ENCODE data around the gene CLDN3.
A peak's percentile ranks its signal among the peaks of the same experiment; 100 is the strongest.
"Not testable (repeated sequence)": the region's sequence is repeated elsewhere in the genome, so short reads cannot be mapped to it uniquely, and the experiment has no call there.

Gene CLDN3, protein sequence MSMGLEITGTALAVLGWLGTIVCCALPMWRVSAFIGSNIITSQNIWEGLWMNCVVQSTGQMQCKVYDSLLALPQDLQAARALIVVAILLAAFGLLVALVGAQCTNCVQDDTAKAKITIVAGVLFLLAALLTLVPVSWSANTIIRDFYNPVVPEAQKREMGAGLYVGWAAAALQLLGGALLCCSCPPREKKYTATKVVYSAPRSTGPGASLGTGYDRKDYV

DNA sequence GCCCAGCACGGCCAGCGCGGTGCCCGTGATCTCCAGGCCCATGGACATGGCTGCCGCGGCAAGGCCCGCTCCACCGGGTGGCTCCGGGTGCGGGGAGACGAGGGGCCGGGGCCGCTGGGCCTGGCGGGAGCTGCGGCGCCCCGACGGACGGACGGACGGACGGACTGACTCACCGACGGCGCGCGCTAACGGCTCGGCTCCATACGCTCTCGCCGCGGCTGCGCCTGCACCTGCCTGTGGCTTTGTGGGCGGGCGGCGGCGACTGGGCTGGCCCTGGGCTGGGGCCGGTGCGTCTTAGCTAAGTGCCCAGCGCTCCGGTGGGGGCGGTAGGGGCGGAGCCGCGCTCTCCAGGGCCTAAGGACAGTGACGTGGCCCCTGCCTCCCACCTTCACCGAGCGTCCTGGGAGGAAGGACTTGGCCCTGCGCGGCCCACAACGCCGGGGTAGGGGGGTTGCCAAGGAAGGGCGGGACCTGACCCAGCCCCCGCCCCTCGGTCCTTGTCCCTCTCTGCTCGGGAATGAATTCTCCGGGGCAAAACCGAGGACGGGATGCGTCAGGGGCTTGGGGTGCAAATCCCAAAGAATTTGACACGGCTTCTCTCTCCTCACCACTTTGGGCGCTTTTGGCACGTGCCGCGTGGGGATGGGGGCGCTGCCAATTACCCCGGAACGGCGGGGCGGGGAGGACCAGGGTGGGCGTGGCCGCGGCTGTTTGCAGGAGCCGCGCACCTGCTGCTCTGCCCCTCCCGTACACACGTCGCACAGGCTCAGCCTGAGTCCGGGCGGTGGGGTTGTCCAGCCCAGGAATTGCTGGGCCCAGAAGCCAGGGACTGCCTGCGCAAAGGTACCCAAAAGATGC lies at the start of gene CLDN3:
Gene CLDN3, minus strand, starts transcription at position 269 of the 858 bp plus-strand sequence. Its CDS starts 221 bp downstream, at position 48.
- DNase-seq (ENCODE audit: low read depth), result peak; percentile 15

DNA sequence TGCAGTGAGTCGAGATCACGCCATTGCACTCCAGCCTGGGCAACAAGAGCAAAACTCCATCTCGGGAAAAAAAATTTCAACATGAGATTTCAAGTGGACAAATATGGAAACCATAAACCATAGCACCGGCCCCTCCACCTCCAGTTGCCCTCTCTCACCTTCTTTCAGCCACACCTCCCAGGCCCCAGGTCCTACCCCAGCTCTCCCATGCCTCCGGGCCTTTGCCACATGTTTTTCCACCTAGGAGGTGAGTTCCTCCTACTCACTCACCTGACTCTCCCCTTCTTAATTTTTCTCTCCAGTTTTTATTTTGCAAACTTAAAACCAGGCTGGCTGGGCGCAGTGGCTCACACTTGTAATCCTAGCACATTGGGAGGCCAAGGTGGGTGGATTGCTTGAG lies 47.1 kb upstream of the CLDN3 start:
- no peak for DNase-seq (ENCODE audit: low read depth)

DNA sequence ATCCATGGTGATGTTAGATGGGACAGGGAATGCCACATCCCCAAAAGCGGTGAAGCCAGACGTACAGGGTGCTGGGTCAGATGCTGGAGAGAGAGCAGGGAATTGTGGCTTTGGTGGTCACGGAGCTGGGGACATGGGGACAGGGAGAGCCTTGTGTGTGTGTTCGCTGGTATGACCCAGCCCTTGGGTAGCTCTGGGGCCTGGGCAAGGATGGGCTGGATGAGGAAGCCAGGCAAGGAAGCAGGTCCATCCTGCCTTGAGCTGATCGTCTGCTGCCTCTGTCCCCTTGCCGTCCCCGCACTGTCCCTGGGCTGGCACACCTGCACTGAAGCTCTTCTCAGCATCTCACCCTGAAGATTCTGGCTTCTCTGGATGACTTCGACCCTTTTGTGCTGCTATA lies 45.4 kb upstream of the CLDN3 start:
- no peak for DNase-seq (ENCODE audit: low read depth)

DNA sequence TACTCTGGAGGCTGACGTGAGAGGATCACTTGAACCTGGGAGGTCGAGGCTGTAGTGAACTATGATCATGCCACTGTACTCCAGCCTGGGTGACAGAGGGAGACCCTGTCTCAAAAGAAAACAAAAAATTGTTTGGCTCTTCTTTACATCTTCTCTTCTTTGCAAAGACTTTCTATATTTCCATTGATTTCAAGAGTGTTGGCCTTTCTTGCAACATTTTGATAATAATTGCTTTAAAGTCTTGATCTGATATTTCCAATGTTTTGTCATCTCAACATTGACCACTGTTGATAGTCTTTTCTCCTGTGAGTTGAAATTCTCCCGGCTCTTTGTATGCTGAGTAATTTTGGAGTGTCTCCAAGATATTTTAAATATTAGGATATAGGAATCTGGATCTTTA lies 42.9 kb upstream of the CLDN3 start:
- DNase-seq (ENCODE audit: low read depth), result peak; percentile 30

GRCh38 chr7:73811760-73812168 lies 41.7 kb upstream of the CLDN3 start:
- peak; percentile 76 for DNase-seq (ENCODE audit: low read depth)

- no peak for DNase-seq (ENCODE audit: low read depth)
Measured at GRCh38 chr7:73810998-73811360, 40.9 kb upstream of the CLDN3 start.

DNA sequence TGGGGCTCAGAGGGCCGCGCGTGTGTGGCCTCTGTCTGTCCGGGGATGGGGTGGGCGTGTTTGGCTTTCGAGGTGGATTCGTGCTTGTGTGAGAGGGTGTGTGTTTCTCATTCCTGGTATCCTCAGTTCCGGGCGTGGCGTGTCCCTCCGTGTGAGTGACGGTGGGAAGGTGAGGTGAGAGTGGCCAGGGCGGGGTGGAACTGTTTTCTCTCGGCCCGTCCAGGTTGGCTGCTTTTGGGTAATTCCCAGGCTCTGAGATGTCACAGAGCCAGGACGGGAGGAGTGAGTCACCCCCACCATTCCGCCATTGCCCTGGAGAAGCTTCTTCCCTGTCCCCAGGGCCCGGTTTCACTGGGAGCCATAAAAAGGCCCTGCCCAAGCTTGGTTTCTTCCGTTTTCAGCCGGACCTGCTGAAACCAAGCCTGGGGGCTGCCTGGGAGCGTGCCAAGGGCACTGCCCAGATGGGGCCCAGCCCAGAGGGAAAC lies 39.4 kb upstream of the CLDN3 start:
- no peak for DNase-seq (ENCODE audit: low read depth)

DNA sequence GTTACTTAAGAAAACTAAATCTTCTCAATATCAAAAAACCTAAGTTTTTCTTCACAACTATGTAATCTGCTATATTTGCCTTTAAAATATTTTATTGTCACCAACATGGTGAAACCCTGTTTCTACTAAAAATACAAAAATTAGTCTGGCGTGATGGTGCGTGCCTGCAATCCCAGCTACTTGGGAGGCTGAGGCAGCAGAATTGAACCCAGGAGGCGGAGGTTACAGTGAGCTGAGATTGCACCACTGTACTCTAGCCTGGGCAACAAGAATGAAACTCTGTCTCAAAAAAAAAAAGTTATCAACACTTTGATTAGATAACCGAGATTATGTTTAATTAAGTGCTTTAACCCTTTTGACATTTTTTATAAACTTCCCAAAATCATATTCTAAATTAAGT lies 32.4 kb upstream of the CLDN3 start:
- no peak for DNase-seq (ENCODE audit: low read depth)

DNA sequence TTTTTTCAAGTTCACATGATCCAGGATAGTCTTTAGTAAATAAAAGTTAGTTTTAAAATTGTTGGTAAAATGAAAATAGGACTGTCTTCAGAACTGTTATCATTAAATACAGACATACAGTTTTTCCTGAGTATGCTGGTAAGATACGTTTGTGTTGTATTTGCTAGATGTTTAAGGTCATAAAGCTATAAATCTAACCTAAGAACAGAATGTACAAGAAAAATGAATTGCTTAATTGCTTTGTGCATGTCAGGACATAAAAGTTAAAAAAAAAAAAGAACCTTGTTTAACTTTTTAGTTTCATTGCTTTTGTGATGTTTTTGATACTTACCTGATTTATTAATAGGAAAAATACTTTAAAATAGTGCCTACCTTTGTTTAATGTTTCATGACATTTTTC lies 31.5 kb upstream of the CLDN3 start:
- no peak for DNase-seq (ENCODE audit: low read depth)

GRCh38 chr7:73799282-73800141 lies 29.4 kb upstream of the CLDN3 start:
- peak; percentile 36 for DNase-seq (ENCODE audit: low read depth)

DNA sequence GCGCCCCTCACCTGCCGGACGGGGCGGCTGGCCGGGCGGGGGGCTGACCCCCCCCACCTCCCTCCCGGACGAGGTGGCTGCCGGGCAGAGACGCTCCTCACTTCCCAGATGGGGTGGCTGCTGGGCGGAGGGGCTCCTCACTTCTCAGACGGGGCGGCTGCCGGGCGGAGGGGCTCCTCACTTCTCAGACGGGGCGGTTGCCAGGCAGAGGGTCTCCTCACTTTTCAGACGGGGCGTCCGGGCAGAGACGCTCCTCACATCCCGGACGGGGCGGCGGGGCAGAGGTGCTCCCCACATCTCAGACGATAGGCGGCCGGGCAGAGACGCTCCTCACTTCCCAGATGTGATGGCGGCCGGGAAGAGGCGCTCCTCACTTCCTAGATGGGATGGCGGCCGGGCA lies 27.1 kb upstream of the CLDN3 start:
- DNase-seq (ENCODE audit: low read depth), result not testable (repeated sequence)

DNA sequence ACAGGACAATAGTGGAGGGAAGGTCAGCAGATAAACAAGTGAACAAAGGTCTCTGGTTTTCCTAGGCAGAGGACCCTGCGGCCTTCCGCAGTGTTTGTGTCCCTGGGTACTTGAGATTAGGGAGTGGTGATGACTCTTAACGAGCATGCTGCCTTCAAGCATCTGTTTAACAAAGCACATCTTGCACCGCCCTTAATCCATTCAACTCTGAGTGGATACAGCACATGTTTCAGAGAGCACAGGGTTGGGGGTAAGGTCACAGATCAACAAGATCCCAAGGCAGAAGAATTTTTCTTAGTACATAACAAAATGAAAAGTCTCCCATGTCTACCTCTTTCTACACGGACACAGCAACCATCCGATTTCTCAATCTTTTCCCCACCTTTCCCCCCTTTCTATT lies 26.6 kb upstream of the CLDN3 start:
- DNase-seq (ENCODE audit: low read depth), result not testable (repeated sequence)

GRCh38 chr7:73795188-73795587 lies 25.1 kb upstream of the CLDN3 start:
- DNase-seq (ENCODE audit: low read depth), result not testable (repeated sequence)

DNA sequence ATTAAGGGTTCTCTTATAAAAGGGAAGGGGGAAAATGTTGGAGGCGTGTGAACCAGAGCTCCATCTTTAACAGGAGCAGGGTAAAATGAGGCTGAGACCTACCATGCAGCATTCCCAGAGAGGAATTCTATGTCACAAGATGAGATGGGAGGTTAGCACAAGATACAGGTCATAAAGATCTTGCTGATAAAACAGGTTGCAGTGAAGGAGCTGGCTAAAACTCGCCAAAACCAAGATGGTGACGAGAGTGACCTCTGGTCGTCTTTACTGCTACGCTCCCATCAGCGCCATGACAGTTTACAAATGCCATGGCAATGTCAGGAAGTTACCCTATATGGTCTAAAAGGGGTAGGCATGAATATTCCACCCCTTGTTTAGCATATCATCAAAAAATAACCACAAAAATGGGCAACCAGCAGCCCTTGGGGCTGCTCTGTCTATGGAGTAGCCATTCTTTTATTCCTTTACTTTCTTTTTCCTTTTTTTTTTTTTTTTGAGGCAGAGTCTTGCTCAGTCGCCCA lies 21.2 kb upstream of the CLDN3 start:
- DNase-seq (ENCODE audit: low read depth), result not testable (repeated sequence)

- no peak for DNase-seq (ENCODE audit: low read depth)
Measured at GRCh38 chr7:73789051-73789450, 19.0 kb upstream of the CLDN3 start.

GRCh38 chr7:73787786-73788048 lies 17.6 kb upstream of the CLDN3 start:
- not testable (repeated sequence) for DNase-seq (ENCODE audit: low read depth)

DNA sequence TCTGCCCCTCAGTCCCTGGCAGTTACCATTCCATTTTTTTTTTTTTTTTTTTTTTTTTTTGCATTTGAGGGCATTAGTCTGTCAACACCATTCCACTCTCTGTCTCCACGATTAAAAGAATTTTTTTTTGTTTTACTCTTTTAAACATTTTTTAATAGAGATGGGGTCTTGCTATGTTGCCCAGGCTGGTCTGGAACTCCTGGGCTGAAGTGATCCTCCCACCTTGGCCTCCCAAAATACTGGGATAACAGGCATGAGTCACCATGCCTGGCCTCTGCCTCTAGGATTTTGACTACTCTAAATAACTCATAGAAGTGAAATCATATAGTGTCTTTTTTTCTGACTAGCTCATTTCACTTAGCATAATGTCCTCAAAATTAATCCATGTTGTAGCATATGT lies 16.5 kb upstream of the CLDN3 start:
- DNase-seq (ENCODE audit: low read depth), result no peak

DNA sequence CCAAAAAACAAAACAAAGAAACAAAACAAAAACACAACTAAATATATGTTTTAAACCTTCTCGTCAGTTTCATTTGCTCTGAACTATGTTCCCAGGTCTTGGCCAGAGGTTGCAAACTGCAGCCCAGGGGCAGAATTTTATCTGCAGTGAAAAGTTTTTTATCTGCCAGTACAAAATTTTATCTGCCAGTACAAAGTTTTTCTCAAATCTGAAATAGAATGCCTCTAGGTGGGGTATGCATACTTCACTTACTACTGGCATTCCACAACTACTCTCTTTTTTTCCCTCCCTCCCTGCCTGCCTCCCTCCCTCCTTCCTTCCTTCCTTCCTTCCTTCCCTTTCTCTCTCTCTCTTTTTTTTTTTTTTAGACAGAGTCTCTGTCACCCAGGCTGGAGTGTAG lies 9.4 kb upstream of the CLDN3 start:
- no peak for DNase-seq (ENCODE audit: low read depth)

DNA sequence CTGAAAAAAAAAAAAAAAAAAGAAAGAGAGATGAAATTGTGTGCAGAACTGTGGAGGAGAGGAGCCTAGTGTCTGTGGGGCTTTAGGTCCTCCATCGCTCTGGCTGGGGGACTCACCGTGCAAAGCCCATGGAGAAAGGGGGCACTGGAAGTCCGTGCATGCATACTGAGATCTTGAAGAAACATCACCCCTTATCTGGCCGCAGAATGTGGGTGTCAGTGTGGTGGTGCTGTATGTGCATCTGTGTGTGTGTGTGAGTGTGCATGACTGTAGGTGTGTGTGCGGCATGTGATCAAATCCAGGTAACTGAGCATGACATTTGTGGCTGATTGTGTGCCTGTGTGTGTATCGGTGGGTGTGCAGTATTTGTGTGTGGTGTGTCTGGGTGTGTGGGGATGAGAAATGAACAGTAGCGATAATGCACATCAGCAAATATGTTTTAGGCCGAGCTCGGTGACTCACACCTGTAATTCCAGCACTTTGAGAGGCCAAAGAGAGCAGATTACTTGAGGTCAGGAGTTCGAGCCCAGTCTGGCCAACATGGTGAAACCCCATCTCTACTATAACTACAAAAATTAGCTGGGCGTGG lies 8.8 kb upstream of the CLDN3 start:
- DNase-seq (ENCODE audit: low read depth), result no peak

DNA sequence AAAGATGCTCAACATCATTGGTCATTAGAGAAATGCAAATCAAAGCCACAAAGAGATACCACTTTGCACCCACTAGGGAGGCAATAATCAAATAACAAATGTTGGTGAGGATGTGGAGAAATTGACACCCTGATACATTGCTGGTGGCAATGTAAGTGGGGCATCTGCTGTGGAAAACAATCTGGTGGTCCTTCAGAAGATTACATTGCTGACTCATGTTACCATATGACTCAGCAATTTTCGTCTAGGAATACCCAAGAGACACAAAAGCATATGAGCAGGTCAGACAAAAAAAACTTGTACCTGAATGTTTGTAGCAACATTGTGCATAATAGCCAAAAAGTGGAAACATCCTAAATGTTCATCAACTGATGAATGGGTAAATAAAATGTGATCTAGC lies 4.9 kb upstream of the CLDN3 start:
- peak; percentile 47 for DNase-seq (ENCODE audit: low read depth)

DNA sequence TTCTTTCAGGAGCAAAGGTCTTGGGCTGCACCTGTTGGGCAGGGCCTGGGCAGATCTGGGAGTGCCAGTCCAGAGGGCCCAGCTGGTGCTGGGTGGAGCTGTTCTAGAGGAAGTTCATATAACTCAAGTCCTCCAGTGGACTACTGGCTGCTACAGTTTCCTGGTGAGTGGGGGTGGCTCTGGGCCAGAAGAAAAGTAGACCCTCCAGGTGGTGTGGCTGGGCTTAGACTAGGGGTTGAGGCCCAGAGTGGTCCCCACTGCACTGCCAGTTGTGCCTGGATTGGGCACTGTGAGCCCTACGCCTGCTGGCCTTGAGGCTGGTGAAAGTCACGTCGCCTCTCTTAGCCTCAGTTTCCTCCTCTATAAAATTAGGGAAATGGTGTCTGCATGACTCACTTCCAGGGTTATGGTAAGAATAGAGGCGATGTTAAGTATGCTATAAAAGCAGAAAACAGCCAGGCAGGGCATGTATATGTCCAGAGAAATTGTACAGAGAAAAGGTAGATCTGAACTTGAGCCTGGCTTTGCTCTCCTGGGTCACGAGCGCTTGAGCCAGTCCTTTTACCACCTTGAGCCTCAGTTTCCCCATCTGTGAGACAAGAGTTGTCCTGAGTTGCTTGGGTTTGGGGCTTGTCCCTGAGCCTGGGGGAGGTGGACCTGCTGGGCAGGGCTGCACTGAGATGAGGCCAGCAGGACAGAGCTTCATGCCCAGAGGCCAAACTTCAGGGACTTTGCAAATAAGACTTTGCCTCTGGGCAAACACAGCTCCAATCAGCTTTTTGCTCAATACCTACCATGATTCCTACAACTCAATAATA lies 3.8 kb upstream of the CLDN3 start:
- DNase-seq (ENCODE audit: low read depth), result no peak
